ENCODE data around the gene TLR4.

The TLR4 gene

GRCh38 chr9:117750401-117750800, 46.2 kb downstream of the TLR4 start:
- ChIA-PET POLR2A (no interaction called here), CTCF (no interaction called here)
- no peak for TF ChIP-seq CTCF (IDR thresholded peaks at IDR 0.05; ENCODE audit: insufficient read depth, low read length, missing control alignments)
- no peak for DNase-seq (ENCODE audit: low read depth, low spot score)
- H3K4me3 ChIP-seq (ENCODE audit: low read depth, low read length) = no peak overlapping the region

- DNase-seq (ENCODE audit: low read depth, low spot score) = no peak
- CTCF ChIA-PET = interaction anchor here (1.6 kb wide), 1 partner anchor 9 kb away, joined by 5 read pairs; no protein-coding TSS in a partner anchor
- no peak overlapping the region for H3K4me3 ChIP-seq (ENCODE audit: low read depth, low read length)
- POLR2A ChIA-PET = no interaction called here
- no peak for TF ChIP-seq CTCF (IDR thresholded peaks at IDR 0.05; ENCODE audit: insufficient read depth, low read length, missing control alignments)
These were observed 48.7 kb downstream of the TLR4 start for GRCh38 chr9:117752894-117753293.

GRCh38 chr9:117757561-117758190, 53.5 kb downstream of the TLR4 start:
- ChIA-PET CTCF (no interaction called here), POLR2A (no interaction called here)
- H3K4me3 ChIP-seq (ENCODE audit: low read depth, low read length) = no peak overlapping the region
- DNase-seq (ENCODE audit: low read depth, low spot score) = no peak
- no peak for TF ChIP-seq CTCF (IDR thresholded peaks at IDR 0.05; ENCODE audit: insufficient read depth, low read length, missing control alignments)

GRCh38 chr9:117763314-117763713, 59.1 kb downstream of the TLR4 start:
- DNase-seq (ENCODE audit: low read depth, low spot score) = no peak
- CTCF ChIA-PET = no interaction called here
- POLR2A ChIA-PET = no interaction called here
- no peak for TF ChIP-seq CTCF (IDR thresholded peaks at IDR 0.05; ENCODE audit: insufficient read depth, low read length, missing control alignments)
- no peak overlapping the region for H3K4me3 ChIP-seq (ENCODE audit: low read depth, low read length)

- CTCF ChIA-PET = no interaction called here
- POLR2A ChIA-PET = no interaction called here
- no peak overlapping the region for H3K4me3 ChIP-seq (ENCODE audit: low read depth, low read length)
- no peak for TF ChIP-seq CTCF (IDR thresholded peaks at IDR 0.05; ENCODE audit: insufficient read depth, low read length, missing control alignments)
- DNase-seq (ENCODE audit: low read depth, low spot score) = no peak
These were observed 64.7 kb downstream of the TLR4 start for GRCh38 chr9:117768750-117769395.

- DNase-seq (ENCODE audit: low read depth, low spot score) = no peak
- CTCF ChIA-PET = no interaction called here
- TF ChIP-seq CTCF (IDR thresholded peaks at IDR 0.05; ENCODE audit: insufficient read depth, low read length, missing control alignments) = no peak
- POLR2A ChIA-PET = no interaction called here
- H3K4me3 ChIP-seq (ENCODE audit: low read depth, low read length) = no peak overlapping the region
These were observed 66.9 kb downstream of the TLR4 start for GRCh38 chr9:117771136-117771535.
